Activated CD4-positive, CD25-positive, alpha-beta regulatory T cell (primary cell): ENCODE measurements around the gene MAP1LC3B.

Experiments
- DNase-seq, 4 experiments: peaks; one replicate each; lab custom pipeline; 2025; lab: John Stamatoyannopoulos, UW

Gene MAP1LC3B

DNA sequence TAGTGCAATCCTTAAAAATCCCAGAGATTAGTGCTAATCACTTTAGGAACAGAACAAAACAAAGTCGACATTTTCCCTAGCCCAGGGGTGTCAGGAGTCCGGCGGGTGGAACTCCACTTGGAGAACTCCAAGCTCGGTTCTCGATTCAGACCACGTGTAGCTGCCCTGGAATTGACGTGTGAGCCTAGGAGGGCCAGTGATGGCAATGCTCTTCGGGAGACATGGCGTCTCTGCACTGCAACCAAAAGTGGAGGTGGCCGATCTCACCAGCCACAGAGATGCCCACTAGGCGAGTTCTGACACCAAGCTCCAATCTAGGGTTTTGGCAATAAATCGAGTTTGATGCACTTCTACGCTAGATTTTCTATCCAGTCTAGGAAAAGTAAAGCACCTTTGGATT is 17.6 kb downstream of the MAP1LC3B start:
- DNase-seq, result no peak

DNA sequence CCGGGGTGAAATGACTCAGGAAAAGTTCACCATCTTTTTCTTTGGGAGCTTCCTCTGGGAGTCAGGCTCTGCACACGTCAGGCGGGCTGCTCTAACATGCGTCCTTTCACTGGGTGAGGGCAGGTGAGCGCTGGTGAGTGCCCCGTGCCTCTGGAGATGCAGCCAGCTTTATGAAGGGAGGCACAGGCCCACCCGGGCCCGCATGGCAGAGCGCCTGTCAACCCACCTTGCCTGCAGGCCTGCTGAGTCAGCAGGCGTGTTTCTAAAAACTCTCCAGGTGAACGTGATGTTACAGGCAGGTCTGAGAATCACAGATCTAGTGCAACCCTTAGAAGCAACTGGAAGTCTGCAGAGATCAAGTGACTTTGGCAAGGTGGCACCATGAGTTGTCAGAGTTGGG is 18.4 kb downstream of the MAP1LC3B start:
- DNase-seq, result no peak

DNA sequence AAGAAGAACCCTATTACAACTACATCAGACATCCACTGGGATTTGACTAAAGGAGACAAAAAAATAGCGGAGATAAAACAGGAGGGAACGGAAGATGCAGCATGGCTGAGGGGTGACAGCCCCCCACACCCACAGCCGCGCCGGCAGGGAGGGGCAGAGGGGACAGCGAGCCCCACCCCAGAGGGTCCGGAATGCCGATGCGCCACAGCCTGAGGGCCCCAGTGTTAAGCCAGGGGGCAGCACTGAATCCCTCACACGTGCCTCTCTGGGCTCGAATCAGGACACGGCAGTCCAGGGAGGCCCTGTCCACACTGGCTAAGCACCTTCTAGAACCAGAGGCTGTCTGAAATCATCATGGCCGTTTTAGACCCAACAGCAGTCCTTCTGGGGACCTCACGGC is 18.8 kb downstream of the MAP1LC3B start:
- DNase-seq, result no peak

DNA sequence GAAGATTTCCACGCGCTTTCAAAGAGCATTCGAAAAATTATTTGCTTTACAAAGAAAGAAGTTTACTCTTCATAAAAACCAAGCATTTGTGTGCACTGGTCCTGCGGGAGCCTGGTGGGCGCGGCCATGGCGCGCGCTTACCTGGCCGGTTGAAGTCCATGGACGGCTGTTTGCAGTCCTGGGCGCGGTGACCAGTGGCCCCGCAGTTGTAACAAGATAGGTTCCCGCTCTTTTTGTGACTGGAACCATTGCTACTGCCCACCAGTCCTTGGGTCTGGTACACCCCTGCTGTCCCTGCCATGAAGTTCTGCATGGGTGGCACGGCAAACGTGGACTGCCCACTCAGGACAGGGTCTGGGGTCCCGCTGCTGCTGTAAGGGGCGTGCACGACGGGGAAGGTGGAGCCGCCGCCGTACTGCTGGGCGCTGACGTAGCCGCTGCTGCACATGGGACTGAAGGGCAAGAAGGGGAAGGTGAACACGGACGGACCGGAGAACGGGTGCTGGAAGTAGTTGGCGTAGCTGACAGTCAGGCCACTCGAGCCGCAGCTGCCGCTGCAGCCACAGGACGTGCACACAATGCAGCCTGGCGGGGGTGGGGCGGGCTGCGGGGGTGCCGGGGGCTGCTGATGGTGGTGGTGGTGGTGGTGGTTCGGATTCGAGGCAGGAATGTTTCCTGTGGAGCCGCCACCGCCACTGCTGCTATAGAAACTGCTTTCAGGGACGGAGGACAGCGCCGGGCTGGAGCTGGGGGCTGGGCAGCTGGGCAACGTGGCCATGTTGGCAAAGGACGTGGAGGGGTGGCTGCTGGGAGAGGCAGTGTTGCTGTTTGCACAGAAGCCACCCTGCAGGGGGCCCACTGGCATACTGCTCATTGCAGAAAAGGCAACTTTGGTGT is 19.5 kb downstream of the MAP1LC3B start:
- DNase-seq, result no peak

DNA sequence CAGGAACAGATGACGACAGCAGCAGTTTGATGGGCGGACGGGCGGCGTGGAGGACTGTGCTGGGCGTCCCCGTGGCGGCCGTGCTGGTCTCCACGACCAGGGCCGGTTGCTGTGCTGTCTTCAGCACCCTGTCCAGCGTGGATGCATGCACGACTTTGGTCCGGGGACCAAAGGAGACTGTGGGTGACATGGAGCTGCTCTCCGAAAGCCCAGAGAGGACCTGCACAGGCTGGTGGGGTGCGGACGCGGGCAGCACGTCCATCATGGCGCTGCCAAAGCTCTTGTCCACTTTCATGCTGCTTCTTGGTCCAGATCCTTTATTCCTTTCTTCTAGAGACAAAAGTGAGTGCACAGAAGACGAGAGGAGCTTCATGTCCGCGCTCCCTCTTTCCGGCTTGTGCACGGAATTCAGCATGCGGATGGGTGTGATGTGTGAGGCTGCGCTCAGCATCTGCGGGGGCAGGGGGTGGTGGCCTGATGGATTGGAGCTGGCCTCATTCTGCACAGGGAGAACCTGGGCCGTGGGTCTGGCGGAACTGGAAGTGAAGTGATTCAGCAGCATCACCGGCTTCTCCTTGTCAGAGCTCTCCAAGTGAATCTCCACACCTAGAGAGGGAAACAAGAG is 20.3 kb downstream of the MAP1LC3B start:
- DNase-seq, result no peak

DNA sequence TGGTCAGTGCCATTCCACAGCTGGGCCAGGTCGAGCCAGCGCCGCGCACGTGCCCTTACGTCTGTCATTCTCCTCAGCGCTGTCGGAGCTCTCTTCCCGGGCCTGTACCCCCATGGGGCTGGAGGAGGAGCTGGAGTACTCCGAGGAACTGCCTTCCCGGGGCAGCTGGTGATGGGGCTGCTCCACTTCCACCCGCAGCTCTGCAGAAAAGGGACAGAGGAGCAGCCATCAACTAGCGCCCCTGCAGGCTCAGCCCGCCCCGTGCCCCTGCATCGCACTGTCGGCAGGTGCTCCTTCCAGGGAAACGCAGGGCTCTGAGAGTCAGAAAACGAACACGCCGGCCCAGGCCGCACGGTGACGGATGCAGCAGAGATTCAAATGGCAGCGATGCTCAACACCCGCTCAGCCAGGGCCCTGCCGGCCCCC is 20.9 kb downstream of the MAP1LC3B start:
- DNase-seq, result no peak

DNA sequence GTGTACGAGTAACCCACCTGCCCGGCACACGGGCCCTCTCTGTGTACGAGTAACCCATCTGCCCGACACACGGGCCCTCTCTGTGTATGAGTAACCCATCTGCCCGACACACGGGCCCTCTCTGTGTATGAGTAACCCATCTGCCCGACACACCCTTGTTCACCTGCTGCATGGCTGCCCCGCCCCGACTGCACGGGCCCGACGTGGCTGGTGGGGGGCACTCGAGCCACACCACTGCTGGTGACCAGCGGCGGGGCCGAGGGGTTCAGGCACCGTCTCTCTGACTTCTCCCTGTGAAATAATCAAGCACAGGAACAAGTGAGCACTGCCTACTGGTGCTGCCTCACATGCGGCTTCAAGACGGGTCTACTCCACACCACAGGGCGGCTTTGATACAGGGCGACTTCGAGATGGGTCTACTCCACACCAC is 22.1 kb downstream of the MAP1LC3B start:
- DNase-seq, result no peak

DNA sequence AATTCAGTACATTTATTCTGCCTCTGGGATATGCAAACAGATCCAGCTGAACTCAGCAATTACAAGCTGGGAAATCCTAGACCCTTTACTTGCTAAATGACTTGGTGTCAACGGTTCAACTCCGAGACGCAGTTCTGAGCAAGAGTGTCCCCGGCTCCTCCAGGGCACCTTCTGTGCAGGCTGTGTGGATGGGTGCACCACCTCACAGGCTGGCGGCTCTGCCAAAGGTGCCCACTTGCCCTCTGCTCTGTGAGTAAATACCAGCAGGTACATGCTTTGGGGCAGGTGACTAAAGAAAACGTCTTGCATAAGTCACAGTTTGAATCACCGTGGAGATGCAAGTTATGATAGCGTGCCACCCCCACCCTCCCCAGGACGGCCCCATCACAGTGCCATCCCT is 23.3 kb downstream of the MAP1LC3B start:
- no peak for DNase-seq

DNA sequence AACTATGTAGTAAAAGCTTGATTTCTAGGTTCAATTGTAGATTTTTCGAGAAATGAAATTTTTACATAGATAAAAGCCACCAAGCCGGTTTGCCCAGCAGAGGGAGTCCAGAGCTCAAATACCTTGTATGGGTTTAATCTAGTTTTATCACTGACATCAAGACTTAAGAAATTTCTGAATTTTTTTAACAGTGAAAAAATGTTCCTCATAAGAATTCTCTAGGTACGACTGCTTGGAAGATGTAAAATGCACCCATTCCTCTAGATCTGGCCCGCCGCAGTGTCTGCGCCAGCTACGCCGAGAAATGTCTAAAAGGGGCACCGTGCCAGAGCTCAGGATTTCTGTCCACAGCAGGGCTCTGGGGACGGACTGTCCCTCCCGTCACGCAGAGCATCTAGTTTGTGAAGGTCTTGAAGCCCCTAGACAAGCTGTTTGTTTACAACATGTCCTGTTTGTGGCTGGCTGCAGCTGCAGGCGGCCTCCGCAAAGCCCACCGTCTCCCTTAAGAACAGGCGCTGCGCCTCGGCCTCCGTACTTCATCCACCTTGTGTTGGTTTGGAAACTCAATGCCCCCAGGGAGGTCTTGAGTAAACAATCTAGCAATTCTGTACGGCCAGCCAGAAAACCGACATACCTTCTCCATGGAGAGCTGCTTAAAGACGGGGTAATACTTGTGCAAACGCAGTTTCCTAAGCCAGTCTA is 24.8 kb downstream of the MAP1LC3B start:
- no peak for DNase-seq

DNA sequence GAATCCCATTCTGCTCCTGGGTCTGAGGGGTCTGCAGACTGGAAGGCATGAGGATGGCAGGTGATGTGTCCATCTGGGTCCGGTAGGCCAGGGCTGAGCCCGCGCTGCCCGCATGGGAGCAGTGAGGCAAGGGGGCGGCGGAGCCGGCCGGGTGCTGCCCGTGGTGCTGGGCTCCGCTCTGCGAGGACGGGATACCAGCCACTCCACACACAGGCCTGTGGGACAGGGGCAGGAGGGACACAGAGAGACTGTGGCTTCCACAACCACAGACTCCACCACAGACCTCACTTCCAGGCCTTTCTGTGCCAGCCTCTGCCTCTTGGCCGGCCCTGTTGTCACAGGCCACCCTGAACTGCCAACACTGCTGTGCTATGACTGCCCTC is 25.4 kb downstream of the MAP1LC3B start:
- DNase-seq, result no peak

DNA sequence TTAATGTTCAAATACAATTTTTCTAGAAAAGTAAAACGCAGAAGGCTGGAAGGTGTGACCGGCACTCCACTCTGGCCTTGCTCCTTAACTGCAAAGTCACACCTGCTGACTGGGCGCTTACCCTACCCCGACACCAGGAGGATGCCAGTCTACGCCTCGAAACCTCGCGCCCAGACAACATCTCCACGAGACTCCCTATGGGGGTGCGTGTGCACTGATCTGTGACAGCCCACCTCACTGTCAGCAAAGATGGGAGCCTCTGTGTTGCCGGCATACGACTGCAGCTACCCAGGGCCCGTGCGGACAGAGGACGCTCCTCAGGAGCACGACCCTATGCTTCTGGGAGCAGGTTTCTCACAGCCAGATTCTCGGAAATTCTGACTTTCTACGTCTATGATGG is 26.1 kb downstream of the MAP1LC3B start:
- no peak for DNase-seq

DNA sequence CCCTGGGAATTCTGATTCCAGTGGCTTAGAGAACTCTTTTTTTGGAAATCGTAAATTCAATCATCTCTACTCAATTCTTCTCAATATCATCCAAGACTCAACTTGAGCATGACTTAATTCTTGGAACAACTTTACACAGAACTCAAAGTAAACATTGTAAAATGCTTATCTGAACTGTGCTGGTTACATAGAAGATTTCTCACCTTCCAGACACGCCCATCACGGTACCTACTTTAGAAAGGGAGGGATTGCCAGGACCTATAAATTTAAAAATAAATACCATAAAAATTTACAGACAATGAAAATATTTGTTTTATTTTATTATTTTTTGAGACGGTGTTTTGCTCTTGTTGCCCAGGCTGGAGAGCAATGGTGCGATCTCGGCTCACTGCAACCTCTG is 26.5 kb downstream of the MAP1LC3B start:
- no peak for DNase-seq

DNA sequence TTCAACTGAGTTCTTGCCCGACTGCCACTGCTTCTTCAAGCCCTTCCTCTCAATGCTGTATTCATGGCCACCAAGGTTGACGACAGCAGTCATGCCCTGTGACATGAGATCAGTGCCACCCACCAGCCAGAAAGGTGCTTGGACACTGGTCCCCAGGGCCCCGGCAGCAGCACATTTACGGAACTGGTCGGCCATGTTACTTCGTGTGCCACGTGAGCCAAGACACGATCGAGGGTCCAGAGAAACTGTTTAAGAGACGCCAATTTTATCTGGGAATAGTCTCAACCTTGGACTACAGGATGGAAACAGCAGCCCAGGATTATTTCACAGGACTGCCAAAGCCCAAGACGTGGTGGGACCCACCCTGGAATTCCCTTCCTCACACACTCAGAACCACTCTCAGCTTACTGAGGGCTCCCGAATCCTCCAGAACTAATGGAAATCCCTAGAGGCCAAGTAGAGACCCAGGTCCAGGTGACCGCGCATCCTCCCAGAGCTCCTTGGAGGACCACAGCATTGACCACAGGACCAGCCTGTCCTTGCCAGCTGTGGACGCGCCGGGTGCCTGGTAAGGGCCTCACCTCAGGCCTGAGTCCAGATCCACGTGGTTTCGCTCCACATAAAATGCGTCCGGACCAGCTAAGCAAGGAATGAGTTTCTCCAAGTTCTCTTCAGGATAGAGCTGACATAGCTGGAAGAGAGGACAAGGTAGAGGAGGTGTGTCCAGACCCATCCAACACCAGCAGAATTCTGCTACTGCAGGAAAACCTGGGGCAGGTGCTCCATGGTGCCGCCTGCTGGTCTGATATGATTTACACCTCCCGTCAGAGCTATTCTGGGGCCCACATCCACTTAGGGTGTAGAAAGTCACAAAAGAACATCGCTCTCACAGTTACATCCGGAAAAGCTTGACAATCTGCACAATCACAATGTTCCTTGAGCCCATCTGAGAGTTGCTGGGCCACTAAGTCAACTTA is 28.2 kb downstream of the MAP1LC3B start:
- DNase-seq, result no peak

DNA sequence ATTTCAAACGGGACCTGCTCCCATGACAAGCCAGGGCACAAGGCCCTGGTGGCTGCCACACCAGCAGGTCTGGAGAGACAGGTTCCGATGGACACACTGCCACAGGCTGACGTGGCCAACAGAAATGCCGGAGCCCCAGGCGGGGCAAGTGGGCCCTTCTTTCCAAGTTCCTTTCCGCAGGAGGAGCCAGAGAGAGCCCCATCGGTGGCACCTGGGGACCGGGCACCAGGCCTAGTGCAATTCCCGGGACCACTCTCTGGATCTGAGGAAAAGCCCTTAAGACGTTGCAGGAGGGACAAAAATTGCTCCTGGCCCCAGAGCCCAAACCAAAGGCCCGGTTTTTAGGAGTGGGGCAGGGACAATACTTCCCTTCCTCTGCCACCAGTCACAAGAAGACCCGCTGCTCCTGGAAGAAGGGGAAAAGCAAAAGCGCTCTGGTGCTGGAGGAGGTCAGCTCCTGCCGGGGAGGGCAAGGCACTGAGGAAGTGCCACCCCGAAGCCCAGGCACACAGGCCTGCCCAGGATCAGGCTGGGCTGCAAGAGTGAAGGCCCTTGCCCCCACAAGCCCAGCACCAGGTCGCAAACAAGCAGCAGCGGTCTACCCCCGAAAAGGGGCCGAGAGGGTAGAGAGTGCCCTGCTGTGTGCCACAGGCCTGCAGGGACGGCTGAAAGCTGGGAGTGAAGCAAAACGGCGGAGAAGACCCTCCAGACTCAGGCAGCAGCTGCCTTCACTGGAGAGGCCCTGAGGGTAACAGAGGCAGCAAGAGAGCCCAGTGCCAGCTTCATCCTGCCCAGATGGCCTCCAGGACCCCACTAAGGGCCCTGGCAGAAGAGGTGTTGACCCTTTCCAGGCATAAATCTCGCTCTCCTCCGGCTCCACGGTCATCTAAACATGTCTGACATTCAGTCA is 29.1 kb downstream of the MAP1LC3B start:
- no peak for DNase-seq

DNA sequence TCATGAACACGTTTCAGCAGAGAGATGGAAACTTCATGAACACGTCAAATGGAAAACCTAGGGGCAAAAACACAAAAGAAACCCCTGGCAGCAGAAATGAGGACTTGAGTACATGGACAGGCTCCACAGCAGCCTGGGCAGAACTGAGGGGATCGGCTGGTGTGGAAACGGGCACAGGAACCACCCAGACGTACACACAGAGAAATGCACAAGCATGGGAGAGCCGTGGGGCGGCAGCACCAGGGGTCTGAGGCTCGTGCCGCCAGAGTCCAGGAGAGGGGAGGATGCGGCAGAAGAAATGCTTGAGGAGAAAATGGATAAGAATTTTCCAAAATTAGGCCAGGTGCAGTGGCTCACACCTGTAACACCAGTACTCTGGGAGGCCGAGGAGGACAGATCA is 30.0 kb downstream of the MAP1LC3B start:
- DNase-seq, result no peak

DNA sequence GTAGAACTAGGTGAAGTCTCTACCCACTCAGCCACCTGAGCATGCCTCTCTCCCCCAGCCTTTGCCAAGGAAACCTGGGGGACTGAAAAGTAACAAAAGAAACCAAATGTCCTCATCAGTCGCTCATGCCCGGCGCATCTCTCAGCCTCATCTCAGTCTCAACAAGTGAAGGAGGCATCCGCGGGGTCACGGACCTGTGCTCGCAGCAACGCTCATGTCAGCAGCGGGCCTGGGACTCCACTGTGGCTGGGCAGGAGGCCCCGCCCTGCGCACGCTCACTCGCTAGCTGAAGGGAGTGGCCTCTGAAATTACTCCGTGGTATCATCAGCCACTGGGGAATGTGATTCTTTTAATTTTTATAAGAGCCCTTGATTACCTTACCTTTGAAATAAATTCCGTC is 31.3 kb downstream of the MAP1LC3B start:
- no peak for DNase-seq

DNA sequence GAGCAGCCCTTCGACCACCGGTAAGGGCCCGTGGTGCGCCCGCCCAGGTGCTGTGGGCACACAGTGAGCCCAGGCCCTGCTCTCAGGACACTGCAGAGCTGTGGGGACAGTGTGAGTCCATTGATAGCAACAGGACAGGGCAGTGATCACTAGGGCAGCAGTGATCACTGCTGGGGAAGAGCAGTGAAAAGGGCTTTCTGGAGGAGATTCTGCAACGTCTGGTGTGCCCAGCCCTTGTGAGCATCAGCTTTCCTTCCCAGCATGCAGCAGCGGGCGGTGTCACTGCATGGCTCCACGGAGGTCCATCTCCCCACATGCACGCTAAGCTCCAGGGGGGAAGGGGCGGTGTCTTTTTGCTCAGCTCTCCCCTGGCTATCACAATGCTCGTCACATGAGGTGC is 32.1 kb downstream of the MAP1LC3B start:
- no peak for DNase-seq

DNA sequence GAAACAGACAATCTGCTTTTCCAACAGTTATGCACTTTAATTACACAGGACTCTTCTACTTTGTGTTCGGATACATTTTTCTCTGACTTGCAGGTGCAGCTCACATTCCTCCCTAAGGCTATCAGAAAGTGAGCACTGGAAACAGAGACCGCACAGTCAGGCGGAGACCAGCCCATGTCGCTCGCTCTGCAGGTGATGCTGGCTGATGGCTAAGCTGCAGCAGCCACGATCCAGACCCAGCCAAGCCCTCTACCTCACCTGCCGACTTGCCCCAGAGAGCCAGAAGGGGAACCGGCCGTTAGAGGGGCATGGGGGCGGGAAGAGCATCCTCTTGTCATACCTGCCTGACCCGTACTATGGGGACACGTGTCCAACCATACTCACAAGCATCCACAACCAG is 33.8 kb downstream of the MAP1LC3B start:
- no peak for DNase-seq

DNA sequence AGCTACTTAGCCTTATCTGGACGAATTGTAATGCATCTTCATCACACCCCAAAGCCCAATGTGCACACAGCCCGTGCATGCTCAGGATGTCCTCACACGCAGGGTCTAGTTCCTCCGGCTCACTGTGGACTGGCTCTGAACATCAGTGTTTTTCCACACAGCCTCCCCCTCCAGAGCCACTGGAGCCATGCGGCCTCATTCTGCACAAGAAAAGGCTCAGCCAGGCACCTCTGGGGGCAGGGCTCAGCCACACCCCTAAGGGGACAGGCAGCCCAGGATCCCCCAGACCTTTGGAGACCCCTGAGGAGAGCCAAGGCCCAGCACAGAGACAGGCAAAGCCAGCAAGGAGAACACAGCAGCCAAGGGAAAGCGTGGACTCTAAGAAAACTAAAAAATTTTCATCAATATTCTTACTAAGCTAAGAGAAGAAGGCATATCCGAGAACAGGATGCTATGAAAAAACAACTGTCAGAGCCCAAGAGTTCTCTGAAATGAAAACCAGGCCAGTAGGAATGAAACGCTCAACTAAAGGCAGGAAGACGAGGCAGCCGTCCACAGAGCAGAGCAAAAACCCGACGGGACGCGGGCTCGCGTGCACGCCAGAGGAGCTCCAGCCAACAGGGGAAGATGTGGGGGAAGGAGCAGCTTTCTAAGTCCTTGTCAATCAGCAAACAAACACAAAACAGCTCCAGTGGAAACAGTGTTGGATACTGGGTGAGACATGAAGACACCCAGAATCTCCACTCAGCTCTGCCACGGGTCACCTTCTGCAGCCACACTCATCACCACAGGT is 34.5 kb downstream of the MAP1LC3B start:
- no peak for DNase-seq

DNA sequence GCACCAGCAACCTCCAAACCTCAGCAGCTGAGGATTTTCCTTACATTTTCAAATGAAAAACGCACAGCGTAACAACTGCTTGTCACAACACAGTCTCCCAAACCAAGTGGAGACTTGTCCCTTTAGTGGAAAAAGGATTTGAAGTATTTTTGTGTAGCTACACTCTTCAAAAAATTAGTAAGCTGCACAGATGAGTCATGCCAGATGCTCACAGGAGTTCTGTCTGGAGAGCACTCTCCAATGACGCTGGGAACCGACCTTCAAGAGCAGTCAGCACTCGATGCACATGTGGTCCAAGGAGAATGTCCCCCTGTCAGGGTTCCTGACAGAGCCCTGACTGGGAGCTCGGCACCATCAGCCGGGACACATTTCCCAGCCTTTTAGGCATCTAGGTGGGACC is 39.8 kb downstream of the MAP1LC3B start:
- no peak for DNase-seq
